Measurements from ENCODE around the gene SPHK1. TPM values are rescaled to one million over a fixed set of nuclear protein-coding genes. Genes with fewer than 3 reads are reported as not detected.
"Not testable (repeated sequence)": the region's sequence is repeated elsewhere in the genome, so short reads cannot be mapped to it uniquely, and the experiment has no call there.

SPHK1 gene
- 2.7 TPM for total RNA-seq
- long read RNA-seq, partial matches to known transcripts = 2 of 10 reads
- long read RNA-seq, other reads (novel, unspliced or antisense) = 2 of 10 reads

GRCh38 chr17:76384222-76384986 lies at the start of gene SPHK1:
Gene SPHK1, plus strand, starts transcription at chr17:76384609. Its CDS starts 1,036 bp downstream, at chr17:76385645.
- ATAC-seq (peak; percentile 84), DNase-seq (peak; percentile 88)
- intact Hi-C loops (cut with micrococcal nuclease) = no loop called here

DNA sequence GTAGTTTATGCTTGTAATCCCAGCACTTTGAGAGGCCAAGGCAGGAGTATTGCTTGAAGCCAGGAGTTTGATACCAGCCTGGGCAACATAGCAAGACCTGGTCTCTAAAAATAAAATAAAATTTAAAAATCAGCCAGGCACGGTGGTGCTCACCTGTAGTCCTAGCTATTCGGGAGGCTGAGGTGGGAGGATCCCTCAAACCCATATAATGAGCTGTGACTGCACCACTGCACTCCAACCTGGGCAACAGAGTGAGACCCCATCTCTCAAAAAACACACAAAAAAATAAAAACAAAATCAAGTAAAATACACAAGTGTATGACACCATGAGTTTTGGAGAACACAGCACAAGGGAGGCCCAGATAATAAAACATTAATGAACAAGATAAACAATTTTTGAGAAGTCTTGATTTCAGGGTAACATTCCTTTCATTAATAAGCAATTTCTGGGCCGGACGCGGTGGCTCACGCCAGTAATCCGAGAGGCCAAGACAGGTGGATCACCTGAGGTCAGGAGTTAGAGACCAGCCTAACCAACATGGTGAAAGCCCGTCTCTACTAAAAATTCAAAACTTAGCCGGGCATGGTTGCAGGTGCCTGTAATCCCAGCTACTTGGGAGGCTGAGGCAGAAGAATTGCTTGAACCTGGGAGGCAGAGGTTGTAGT lies 48.6 kb upstream of the SPHK1 start:
- DNase-seq = no peak
- intact Hi-C loops (cut with micrococcal nuclease) = no loop called here
- ATAC-seq = no peak

DNA sequence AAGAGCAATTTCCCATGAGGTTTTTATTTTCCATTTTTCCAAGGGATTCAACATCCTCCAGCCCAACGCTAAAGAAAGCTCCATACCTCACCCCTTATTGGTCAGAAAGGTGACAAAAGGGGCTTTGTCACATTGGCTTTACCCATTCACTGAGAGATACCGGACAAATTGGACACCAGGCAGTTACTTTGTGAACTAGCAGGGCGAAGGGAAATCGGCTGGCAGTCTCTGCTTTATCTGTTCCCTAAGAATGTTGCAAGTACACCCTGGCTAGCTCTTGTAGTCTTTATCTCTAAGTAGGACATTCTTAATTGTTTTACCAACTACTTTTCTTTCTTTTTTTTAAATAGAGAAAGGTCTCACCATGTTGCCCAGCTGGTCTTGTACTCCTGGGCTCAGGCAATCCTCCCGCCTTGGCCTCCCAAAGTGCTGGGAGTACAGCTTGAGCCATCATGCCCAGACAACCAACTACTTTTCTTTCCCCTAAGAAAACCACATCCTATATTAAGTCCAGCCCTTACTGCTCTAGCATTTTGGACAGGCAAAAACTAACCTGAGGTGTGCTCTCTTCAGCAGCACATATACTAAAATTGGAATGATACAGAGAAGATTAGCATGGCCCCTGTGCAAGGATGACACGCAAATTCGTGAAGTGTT lies 47.5 kb upstream of the SPHK1 start:
- DNase-seq = no peak
- intact Hi-C loops (cut with micrococcal nuclease) = no loop called here
- no peak for ATAC-seq

- intact Hi-C loops (cut with micrococcal nuclease) = no loop called here
Observed at GRCh38 chr17:76337413-76337777, 47.0 kb upstream of the SPHK1 start.

GRCh38 chr17:76341301-76341700 lies 43.1 kb upstream of the SPHK1 start:
- intact Hi-C loops (cut with micrococcal nuclease) = loop anchor here (5.0 kb wide), 1 partner anchor 34 kb away; the partner anchor contains the start of gene QRICH2
- ATAC-seq = no peak
- no peak for DNase-seq

More at GRCh38 chr17:76337413-76337777, 47.0 kb upstream of the SPHK1 start:
- DNase-seq = no peak
- ATAC-seq = no peak

DNA sequence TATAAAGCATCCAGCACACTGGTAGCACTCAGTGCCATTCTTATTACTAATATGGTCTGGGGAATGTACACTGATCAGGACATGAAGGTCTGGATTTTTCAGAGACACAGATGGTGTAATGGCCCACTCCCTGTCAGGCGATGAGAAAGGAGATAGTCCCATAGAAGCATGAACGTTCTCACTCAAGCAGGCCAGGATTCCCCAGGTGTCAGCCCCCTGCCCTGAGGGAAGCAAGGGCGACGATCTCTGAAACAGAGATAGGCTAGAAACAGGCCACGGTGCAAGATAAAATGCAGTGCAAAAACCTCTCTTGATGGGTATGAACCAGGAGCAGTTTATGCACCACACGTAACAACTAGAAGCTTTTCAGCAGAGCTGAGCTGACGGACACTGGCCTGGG lies 41.3 kb upstream of the SPHK1 start:
- DNase-seq (no peak), ATAC-seq (no peak)
- intact Hi-C loops (cut with micrococcal nuclease) = loop anchor here (5.0 kb wide), 1 partner anchor 36 kb away; the partner anchor contains the start of gene QRICH2

GRCh38 chr17:76345377-76345974 lies 38.9 kb upstream of the SPHK1 start:
- intact Hi-C loops (cut with micrococcal nuclease) = no loop called here
- no peak for ATAC-seq
- DNase-seq = no peak

DNA sequence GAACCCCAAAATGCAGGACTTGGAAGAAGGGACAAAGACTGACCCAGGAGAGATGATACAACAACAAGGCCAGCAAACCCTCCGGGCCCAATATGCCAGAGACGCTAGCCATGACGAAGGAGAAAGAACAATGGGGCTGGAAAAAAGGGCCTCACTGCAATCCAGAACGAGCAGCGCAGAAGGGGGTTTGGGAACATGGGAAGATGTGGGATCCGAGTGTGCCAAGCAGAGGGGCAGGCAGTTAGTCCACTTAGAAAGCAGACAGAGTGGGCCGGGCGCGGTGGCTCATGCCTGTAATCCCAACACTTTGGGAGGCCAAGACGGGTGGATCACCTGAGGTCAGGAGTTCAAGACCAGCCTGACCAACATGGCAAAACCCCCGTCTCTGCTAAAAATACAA lies 37.5 kb upstream of the SPHK1 start:
- intact Hi-C loops (cut with micrococcal nuclease); DNase-seq; ATAC-seq: not testable (repeated sequence)

GRCh38 chr17:76350463-76350862 lies 33.9 kb upstream of the SPHK1 start:
- DNase-seq (no peak), ATAC-seq (no peak)
- intact Hi-C loops (cut with micrococcal nuclease) = no loop called here

- intact Hi-C loops (cut with micrococcal nuclease) = no loop called here
- no peak for ATAC-seq
Observed at GRCh38 chr17:76351526-76352071, 32.8 kb upstream of the SPHK1 start.

GRCh38 chr17:76353004-76353598 lies 31.3 kb upstream of the SPHK1 start:
- intact Hi-C loops (cut with micrococcal nuclease) = no loop called here

More at GRCh38 chr17:76351526-76352071, 32.8 kb upstream of the SPHK1 start:
- DNase-seq = no peak

GRCh38 chr17:76353599-76354316 lies 30.7 kb upstream of the SPHK1 start, which contains the start of gene PRPSAP1:
Gene PRPSAP1, minus strand, starts transcription at chr17:76353916. Its CDS starts 213 bp downstream, at chr17:76353703.
- DNase-seq (peak; percentile 94), ATAC-seq (peak; percentile 99)
- intact Hi-C loops (cut with micrococcal nuclease) = no loop called here

More at GRCh38 chr17:76353004-76353598, 31.3 kb upstream of the SPHK1 start:
- peak; percentile 48 for ATAC-seq
- DNase-seq = peak; percentile 58

DNA sequence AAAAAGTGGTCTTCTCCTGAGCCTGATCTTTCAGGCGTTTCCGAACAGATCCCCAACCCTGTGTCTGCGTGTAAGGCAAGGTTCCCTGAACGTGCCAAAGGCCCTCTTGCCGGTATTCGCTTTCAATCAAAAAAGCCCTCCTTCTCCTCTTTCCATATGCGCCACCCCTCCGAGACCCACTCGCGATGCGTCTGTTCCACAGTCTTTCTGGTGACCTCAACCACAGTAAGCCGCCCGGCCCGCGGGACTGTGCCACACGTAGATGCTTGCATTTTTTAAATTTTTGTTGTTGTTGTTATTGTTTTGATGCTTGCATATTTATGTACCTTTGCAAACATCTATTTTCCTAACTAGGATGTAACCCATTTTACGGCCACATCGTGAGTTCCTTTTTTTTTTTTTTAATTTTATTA lies 30.1 kb upstream of the SPHK1 start:
- no peak for ATAC-seq
- peak; percentile 38 for DNase-seq
- intact Hi-C loops (cut with micrococcal nuclease) = no loop called here

- intact Hi-C loops (cut with micrococcal nuclease) = no loop called here
- ATAC-seq (no peak), DNase-seq (no peak)
Observed at GRCh38 chr17:76354747-76355310, 29.6 kb upstream of the SPHK1 start.

GRCh38 chr17:76356803-76357456 lies 27.5 kb upstream of the SPHK1 start:
- DNase-seq (no peak), ATAC-seq (no peak)
- intact Hi-C loops (cut with micrococcal nuclease) = no loop called here

- DNase-seq (no peak), ATAC-seq (no peak)
- intact Hi-C loops (cut with micrococcal nuclease) = no loop called here
Observed at GRCh38 chr17:76357597-76358158, 26.7 kb upstream of the SPHK1 start.

GRCh38 chr17:76359375-76359774 lies 25.0 kb upstream of the SPHK1 start:
- DNase-seq = no peak
- no peak for ATAC-seq
- intact Hi-C loops (cut with micrococcal nuclease) = no loop called here

All from left ventricle myocardium superior (tissue), 1 donor.